A673 (cell line): ENCODE measurements around the gene GET3. TPM values are rescaled to one million over a fixed set of nuclear protein-coding genes. Genes with fewer than 3 reads are reported as not detected.
A peak's percentile ranks its signal among the peaks of the same experiment; 100 is the strongest.

Experiments used
- BruUV-seq: library from RNA; stranded (reverse); fragments of 400-500 nt; replicated peaks from 2 replicates; lab custom pipeline; 2021; lab: Mats Ljungman, UMichigan
- CTCF ChIA-PET: fragments of 300-600 bp; sonication (Branson Sonifier 250); formaldehyde crosslinking; loops from one replicate; lab custom pipeline; 2022; ENCODE audit warnings: antibody characterized with exemption; lab: Charles Lee
- POLR2A ChIA-PET: fragments of 300-600 bp; sonication (Branson Sonifier 250); formaldehyde crosslinking; loops from one replicate; lab custom pipeline; 2022; ENCODE audit warnings: antibody characterized with exemption; ENCODE audit not compliant: low non-redundant PET; lab: Charles Lee
- DNase-seq: peaks from one replicate; pipeline ENCODE4 v3.0.0-alpha.2; 2015; ENCODE audit warnings: low spot score
- H3K27ac ChIP-seq: fragments of 200-600 bp; sonication (generic); 2 replicates; pipeline ENCODE4 v1.5.1; 2016; ENCODE audit warnings: mixed run types, low read depth, mild to moderate bottlenecking, mixed read lengths, antibody characterized with exemption, low read length; ENCODE audit not compliant: poor library complexity, severe bottlenecking
- H3K27me3 ChIP-seq: fragments of 200-600 bp; sonication (generic); replicated peaks from 2 replicates; pipeline ENCODE4 v1.6.1; 2017; ENCODE audit warnings: mixed run types, low read depth, mild to moderate bottlenecking, mixed read lengths, antibody characterized with exemption, low read length; ENCODE audit not compliant: insufficient read depth, poor library complexity
- H3K36me3 ChIP-seq: fragments of 200-600 bp; sonication (generic); 2 replicates; pipeline ENCODE4 v1.6.1; 2016; ENCODE audit warnings: mixed run types, mild to moderate bottlenecking, mixed read lengths, antibody characterized with exemption, low read length; ENCODE audit not compliant: insufficient read depth, poor library complexity, severe bottlenecking
- H3K4me1 ChIP-seq: fragments of 200-600 bp; sonication (generic); 2 replicates; pipeline ENCODE4 v1.6.1; 2017; ENCODE audit warnings: mixed run types, mild to moderate bottlenecking, mixed read lengths, antibody characterized with exemption, low read length; ENCODE audit not compliant: insufficient read depth, poor library complexity, severe bottlenecking
- H3K4me3 ChIP-seq: fragments of 200-600 bp; sonication (generic); 2 replicates; pipeline ENCODE4 v1.5.1; 2016; ENCODE audit warnings: low read depth, mixed run types, mild to moderate bottlenecking, mixed read lengths, low read length; ENCODE audit not compliant: poor library complexity, severe bottlenecking
- H3K9me3 ChIP-seq: fragments of 200-600 bp; sonication (generic); 2 replicates; pipeline ENCODE4 v1.6.1; 2016; ENCODE audit warnings: mixed run types, low read depth, mild to moderate bottlenecking, mixed read lengths, antibody characterized with exemption, low read length; ENCODE audit not compliant: poor library complexity, severe bottlenecking
- EZH2 ChIP-seq: fragments of 200-600 bp; sonication (generic); IDR thresholded peaks from 2 replicates; pipeline ENCODE4 v1.6.1; 2017; ENCODE audit warnings: borderline replicate concordance, low read depth, mild to moderate bottlenecking, mixed read lengths, antibody characterized with exemption, low read length; ENCODE audit not compliant: poor library complexity, severe bottlenecking
- intact Hi-C: fragments of 100-400 bp; cut with micrococcal nuclease; formaldehyde crosslinking; loops from one replicate; pipeline ENCODE4 v1.10.0; 2022; ENCODE audit not compliant: unreplicated experiment
- total RNA-seq: library from RNA; stranded (reverse); gene quantifications from 2 replicates; pipeline ENCODE4 v1.2.3, GENCODE V29; 2021
- TF ChIP-seq, protein P1 (sequence below): fragments of 300-800, 200-600 bp; sonication (generic); conservative IDR thresholded peaks from 2 replicates; pipeline ENCODE4 v1.5.1; 2017; ENCODE audit warnings: low read depth, mild to moderate bottlenecking, antibody characterized with exemption, low read length, moderate library complexity, mixed read lengths

GET3 gene
- total RNA-seq, 1 experiment from 2014 or later: 91.7 TPM

DNA sequence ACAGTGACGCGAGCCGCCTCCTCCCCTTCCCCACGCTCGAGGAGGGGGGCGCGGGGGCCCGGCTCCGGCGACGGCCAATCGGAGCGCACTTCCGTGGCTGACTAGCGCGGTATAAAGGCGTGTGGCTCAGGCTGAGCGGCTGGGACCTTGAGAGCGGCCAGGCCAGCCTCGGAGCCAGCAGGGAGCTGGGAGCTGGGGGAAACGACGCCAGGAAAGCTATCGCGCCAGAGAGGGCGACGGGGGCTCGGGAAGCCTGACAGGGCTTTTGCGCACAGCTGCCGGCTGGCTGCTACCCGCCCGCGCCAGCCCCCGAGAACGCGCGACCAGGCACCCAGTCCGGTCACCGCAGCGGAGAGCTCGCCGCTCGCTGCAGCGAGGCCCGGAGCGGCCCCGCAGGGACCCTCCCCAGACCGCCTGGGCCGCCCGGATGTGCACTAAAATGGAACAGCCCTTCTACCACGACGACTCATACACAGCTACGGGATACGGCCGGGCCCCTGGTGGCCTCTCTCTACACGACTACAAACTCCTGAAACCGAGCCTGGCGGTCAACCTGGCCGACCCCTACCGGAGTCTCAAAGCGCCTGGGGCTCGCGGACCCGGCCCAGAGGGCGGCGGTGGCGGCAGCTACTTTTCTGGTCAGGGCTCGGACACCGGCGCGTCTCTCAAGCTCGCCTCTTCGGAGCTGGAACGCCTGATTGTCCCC, 54.2 kb downstream of the GET3 start, which contains the start of gene JUNB:
Gene JUNB (plus strand): TSS at position 142 of the 706 bp plus-strand sequence. CDS start 286 bp downstream, at position 428.
- TF ChIP-seq, protein P1, sequence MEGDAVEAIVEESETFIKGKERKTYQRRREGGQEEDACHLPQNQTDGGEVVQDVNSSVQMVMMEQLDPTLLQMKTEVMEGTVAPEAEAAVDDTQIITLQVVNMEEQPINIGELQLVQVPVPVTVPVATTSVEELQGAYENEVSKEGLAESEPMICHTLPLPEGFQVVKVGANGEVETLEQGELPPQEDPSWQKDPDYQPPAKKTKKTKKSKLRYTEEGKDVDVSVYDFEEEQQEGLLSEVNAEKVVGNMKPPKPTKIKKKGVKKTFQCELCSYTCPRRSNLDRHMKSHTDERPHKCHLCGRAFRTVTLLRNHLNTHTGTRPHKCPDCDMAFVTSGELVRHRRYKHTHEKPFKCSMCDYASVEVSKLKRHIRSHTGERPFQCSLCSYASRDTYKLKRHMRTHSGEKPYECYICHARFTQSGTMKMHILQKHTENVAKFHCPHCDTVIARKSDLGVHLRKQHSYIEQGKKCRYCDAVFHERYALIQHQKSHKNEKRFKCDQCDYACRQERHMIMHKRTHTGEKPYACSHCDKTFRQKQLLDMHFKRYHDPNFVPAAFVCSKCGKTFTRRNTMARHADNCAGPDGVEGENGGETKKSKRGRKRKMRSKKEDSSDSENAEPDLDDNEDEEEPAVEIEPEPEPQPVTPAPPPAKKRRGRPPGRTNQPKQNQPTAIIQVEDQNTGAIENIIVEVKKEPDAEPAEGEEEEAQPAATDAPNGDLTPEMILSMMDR: no peak
- TF ChIP-seq EZH2: no peak
- Histone ChIP-seq H3K4me1 (peaks cover 39% of the 10 kb centered on the region), H3K36me3 (no peaks in the 10 kb centered on the region), H3K27ac (peak within 1 kb of the TSS; percentile 98), H3K4me3 (peak within 1 kb of the TSS; percentile 59), H3K9me3 (no peaks in the 10 kb centered on the region), H3K27me3 (no peaks in the 10 kb centered on the region)
- BruUV-seq: TSS peak; percentile 65
- ChIA-PET POLR2A (interaction anchor here (0.6 to 1.1 kb wide), 5 partner anchors 14 to 364 kb away, joined by 3 to 6 read pairs (median 3); partner anchors contain the start of gene FARSA), CTCF (interaction anchor here (0.6 to 3.0 kb wide), 5 partner anchors 14 to 114 kb away, joined by 3 to 29 read pairs (median 3); no protein-coding TSS in a partner anchor)
- intact Hi-C loops: loop anchor here (5.0 kb wide), 1 partner anchor 109 kb away; the partner anchor contains the start of gene DHPS
- peak; percentile 97 for DNase-seq

DNA sequence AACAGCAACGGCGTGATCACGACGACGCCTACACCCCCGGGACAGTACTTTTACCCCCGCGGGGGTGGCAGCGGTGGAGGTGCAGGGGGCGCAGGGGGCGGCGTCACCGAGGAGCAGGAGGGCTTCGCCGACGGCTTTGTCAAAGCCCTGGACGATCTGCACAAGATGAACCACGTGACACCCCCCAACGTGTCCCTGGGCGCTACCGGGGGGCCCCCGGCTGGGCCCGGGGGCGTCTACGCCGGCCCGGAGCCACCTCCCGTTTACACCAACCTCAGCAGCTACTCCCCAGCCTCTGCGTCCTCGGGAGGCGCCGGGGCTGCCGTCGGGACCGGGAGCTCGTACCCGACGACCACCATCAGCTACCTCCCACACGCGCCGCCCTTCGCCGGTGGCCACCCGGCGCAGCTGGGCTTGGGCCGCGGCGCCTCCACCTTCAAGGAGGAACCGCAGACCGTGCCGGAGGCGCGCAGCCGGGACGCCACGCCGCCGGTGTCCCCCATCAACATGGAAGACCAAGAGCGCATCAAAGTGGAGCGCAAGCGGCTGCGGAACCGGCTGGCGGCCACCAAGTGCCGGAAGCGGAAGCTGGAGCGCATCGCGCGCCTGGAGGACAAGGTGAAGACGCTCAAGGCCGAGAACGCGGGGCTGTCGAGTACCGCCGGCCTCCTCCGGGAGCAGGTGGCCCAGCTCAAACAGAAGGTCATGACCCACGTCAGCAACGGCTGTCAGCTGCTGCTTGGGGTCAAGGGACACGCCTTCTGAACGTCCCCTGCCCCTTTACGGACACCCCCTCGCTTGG, 55.0 kb downstream of the GET3 start:
- POLR2A ChIA-PET: interaction anchor here (0.8 to 1.4 kb wide), 3 partner anchors 10 to 33 kb away, joined by 3 to 4 read pairs (median 3); partner anchors contain the start of gene THSD8
- TF ChIP-seq, protein P1: no peak
- TF ChIP-seq EZH2: no peak
- intact Hi-C loops: loop anchor here (5.0 kb wide), 1 partner anchor 110 kb away; the partner anchor contains the start of gene DHPS
- H3K36me3 ChIP-seq: peaks cover 4% of the 10 kb centered on the region
- no peaks in the 10 kb centered on the region for H3K9me3 ChIP-seq
- CTCF ChIA-PET: interaction anchor here (0.6 to 3.0 kb wide), 6 partner anchors 13 to 114 kb away, joined by 3 to 29 read pairs (median 4); no protein-coding TSS in a partner anchor
- H3K4me3 ChIP-seq: peak overlapping the region; percentile 59
- H3K27me3 ChIP-seq: no peaks in the 10 kb centered on the region
- H3K27ac ChIP-seq: peak overlapping the region; percentile 98
- no TSS peak for BruUV-seq
- peaks cover 39% of the 10 kb centered on the region for H3K4me1 ChIP-seq
- DNase-seq: peak; percentile 86

DNA sequence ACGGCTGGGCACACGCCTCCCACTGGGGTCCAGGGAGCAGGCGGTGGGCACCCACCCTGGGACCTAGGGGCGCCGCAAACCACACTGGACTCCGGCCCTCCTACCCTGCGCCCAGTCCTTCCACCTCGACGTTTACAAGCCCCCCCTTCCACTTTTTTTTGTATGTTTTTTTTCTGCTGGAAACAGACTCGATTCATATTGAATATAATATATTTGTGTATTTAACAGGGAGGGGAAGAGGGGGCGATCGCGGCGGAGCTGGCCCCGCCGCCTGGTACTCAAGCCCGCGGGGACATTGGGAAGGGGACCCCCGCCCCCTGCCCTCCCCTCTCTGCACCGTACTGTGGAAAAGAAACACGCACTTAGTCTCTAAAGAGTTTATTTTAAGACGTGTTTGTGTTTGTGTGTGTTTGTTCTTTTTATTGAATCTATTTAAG, 55.6 kb downstream of the GET3 start:
- Histone ChIP-seq H3K4me1 (peaks cover 39% of the 10 kb centered on the region), H3K9me3 (no peaks in the 10 kb centered on the region), H3K36me3 (peaks cover 4% of the 10 kb centered on the region), H3K4me3 (peak overlapping the region; percentile 59), H3K27me3 (no peaks in the 10 kb centered on the region), H3K27ac (peak overlapping the region; percentile 98)
- DNase-seq: no peak
- BruUV-seq: no TSS peak
- ChIA-PET POLR2A (interaction anchor here (0.7 to 1.4 kb wide), 6 partner anchors 9 to 1297 kb away, joined by 3 to 5 read pairs (median 4); partner anchors contain the start of genes GET3 and THSD8), CTCF (interaction anchor here (0.9 to 3.0 kb wide), 3 partner anchors 14 to 35 kb away, joined by 3 to 29 read pairs (median 8); no protein-coding TSS in a partner anchor)
- intact Hi-C loops: loop anchor here (5.0 kb wide), 1 partner anchor 111 kb away; the partner anchor contains the start of gene DHPS
- no peak for TF ChIP-seq EZH2
- TF ChIP-seq, protein P1: no peak
